GM18907 (cell line): ENCODE results near the gene PDE11A.
"Not testable (repeated sequence)": the region's sequence is repeated elsewhere in the genome, so short reads cannot be mapped to it uniquely, and the experiment has no call there.

Source experiments
- ATAC-seq: cut with Tn5 transposase; IDR thresholded peaks from one replicate; pipeline ENCODE4 v1.9.1; 2021; ENCODE audit warnings: mild to moderate bottlenecking, moderate library complexity; ENCODE audit not compliant: unreplicated experiment

Gene PDE11A

GRCh38 chr2:178072383-178073301, at the start of gene PDE11A:
PDE11A (minus strand) TSS chr2:178072777; CDS start chr2:178072437, 340 bp downstream.
- ATAC-seq = peak; percentile 82

DNA sequence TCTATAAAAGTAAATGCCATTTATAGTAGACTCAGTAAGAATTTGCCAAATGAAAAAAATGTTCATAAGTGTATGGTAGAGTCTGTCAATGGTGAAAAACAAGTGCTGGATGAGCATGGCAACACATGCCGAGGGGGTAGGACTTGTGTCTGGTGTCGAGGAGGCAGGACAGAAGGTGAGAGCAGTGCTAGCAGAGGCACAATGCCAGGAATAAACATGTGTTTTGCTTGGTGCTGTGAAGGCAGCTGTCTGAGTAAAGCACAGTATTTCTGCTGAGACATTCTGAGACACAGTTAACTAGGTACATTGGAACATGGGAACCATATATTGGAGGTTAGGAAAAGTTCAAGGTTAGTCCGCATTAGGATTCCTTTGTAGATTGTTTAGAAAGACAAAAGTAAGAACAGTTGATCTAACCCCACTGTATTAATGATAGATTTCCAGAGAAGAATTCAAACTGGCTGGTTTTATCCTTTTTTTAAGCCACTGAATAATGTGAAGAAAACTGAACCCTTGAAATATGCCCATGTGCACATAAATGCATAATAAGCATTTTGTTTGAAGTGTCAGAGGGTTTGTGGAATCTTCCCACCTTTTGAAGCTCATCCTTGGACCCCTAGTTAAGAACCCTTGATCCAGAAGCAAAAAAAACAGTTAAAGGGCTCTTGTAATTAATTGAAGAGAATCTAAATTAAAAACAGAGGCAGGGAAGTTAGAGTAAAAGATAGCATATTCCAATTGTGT, 46.8 kb upstream of the PDE11A start:
- no peak for ATAC-seq

GRCh38 chr2:178117725-178118124, 45.1 kb upstream of the PDE11A start:
- ATAC-seq = no peak

GRCh38 chr2:178115271-178115670, 42.7 kb upstream of the PDE11A start:
- no peak for ATAC-seq

DNA sequence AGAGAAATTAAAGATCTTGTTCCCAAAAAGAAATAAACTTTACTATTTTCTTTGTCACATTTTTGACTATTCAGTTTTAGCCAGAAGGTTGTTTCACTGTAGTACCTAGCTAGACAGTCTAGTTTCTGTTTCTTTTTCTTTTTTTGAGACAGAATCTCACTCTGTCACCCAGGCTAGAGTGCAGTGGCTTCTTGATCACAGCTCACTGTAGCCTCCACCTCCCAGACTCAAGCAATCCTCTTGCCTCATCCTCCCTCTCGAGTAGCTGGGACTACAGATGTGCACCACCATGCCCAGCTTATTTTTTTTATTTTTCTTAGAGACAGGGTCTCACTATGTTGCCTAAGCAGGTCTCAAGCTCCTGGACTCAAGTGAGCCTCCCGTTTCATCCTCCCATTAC, 41.9 kb upstream of the PDE11A start:
- peak; percentile 36 for ATAC-seq

DNA sequence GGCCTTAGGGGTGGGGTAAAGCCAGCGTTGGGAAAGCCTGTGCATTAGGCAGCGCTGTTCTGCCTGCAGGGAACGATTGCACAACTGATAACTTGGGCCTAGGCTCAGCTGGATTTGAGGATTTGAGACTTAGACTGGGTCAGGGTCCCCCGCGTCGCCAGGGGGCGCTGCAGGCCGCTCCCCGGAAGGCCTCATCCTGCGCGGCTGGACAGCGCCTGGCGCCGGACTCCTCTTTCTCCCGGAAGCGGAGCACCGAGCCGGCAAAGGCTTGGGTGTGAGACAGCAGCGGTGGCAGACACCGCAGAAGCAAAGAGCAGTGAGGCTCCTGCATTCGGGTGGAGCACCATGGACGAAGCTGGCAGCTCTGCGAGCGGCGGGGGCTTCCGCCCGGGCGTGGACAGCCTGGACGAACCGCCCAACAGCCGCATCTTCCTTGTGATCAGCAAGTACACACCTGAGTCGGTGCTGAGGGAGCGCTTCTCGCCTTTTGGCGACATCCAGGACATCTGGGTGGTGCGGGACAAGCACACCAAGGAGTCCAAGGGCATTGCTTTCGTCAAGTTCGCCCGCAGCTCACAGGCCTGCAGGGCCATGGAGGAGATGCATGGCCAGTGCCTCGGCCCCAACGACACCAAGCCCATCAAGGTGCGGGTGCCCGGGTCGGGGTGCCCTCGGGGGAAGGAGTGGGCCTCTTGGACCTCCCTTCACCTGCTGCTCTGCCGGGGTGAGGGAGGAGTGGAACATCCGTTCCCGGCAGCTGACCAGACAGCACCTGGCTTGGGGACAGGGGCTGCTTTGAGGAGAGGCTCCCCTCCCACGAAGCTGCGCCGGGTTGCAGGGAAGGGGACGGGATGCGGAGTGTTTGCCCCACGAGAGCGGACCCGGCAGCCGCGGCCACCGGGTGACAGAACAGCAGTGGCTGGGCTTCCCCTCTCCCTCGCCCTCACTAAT, 39.9 kb upstream of the PDE11A start, which contains the start of gene RBM45:
Gene RBM45, plus strand, starts transcription at position 236 of the 951 bp plus-strand sequence. Its CDS starts 110 bp downstream, at position 346.
- ATAC-seq = peak; percentile 95

DNA sequence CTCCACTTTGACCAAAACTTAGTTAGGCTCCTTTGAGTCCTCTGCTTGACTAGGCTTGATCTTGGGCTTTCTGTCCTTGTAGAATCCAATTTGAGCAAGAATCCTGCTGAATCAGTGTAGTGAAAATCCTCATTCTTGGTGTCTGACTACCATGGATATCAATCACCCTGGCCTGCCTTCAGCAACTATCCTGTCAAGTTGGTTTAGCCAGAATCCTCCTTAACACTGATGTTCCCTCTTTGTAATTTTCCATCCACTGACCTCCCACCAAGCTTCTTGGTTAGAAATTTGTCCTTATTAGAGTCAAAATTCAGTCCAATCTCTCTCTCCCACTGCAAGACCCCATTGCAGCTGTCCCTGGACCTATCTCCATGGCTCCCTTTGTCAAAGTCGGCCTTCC, 39.2 kb upstream of the PDE11A start:
- peak; percentile 3 for ATAC-seq

- ATAC-seq = no peak
Observed at GRCh38 chr2:178110681-178111080, 38.1 kb upstream of the PDE11A start.

- ATAC-seq = no peak
Observed at GRCh38 chr2:178109813-178110212, 37.2 kb upstream of the PDE11A start.

DNA sequence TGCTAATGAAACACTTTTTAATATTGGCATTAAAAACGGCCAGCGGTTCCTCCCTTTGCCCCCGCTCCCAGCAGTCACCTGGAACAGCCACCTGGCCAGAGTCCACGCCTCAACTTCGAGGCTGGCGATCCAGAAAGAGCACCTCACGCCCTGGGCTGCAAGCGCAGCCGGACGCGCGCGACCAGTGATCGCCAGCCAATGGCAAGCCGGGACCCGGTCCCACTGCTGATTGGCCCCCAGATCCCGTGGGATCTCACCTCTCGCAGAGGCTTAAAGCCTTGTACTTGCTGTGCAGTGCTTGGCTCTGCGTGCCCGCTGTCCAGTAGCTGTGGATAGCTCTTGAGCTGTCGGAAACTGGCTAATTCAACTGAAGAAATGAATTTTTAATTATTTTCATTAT, 35.6 kb upstream of the PDE11A start:
- ATAC-seq = no peak

DNA sequence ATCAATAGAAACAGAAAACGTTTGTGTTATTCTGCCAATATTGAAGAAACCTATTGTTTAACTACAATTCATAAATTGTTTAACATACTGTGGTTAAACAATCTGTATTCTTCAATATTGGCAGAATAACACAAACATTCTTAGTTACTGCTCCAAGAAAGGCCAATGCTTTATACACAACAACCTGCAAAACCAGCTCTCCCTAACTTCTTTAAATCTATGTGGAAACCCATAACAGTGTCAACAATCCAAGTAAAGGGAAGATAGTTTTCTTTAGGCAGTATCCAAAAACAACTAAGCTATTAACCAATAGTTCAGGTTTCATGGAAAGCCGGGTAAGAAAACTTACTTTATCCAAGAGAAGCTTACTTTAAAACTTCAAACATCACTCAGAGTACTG, 33.5 kb upstream of the PDE11A start:
- no peak for ATAC-seq

- ATAC-seq = no peak
Observed at GRCh38 chr2:178105566-178105965, 33.0 kb upstream of the PDE11A start.

- ATAC-seq = no peak
Observed at GRCh38 chr2:178101321-178102079, 28.9 kb upstream of the PDE11A start.

- ATAC-seq = no peak
Observed at GRCh38 chr2:178093471-178093870, 20.9 kb upstream of the PDE11A start.

DNA sequence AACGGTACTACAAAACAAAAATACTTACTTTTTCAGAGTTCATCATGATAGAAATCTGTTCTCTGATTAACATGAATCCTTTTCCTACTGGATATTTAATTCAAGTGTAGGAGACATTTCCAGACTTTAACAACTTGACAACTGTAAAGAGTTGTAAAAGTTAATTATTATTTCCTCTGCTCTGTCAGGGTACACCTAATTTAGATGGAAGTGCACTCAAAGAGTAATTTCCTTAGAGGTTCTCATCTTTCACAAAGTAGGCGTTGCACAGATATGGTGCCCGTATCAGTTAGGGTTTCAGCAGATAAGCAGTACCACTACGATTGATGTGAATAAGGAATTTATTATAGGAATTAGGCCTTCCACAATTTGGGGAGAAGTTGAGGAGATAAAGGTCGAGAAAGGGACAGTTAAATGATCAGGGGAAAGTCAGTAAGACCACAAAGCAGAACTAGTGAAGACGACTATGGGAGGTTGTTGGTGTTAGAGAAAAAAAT, 16.2 kb upstream of the PDE11A start:
- no peak for ATAC-seq

DNA sequence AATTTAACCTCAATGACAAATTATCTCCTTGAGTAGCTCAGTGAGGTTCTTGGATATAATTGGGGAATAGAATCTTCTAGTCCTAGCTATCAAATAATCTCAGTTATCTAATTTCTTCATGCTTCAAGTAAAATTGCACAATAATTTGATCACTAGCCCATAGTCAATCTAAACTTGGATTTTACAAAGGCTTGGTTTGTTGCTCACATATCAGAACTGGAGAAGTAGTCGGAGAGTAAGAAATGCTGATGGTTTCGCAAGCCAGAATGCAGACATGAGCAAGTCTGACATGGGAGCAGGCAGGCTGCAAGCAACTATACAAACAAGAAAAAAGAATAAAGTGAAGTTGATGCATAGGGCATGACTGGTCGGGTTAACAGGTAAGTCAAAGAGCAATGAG, 11.7 kb upstream of the PDE11A start:
- no peak for ATAC-seq

GRCh38 chr2:178082408-178083045, 9.9 kb upstream of the PDE11A start:
- no peak for ATAC-seq

GRCh38 chr2:178079279-178079678, 6.7 kb upstream of the PDE11A start:
- not testable (repeated sequence) for ATAC-seq

DNA sequence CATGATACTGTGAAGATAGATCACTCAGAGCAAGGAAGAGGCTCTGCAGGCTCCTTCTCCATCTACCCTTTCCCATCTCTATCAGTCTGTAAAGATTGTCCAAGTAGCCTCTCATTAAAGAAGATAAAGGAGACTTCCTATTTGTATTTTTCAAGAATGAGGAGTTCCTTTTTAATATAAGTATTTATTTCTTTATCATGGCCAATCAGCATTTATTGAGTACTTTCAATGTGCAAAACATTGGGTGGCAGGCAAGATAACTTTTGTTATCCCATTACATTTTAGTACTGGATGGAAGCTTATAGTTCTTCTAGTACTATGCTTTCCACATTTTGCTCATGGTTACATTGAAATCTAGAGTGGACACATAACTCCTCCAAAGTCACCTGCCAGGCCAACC, 3.6 kb upstream of the PDE11A start:
- no peak for ATAC-seq
